WTC11 (cell line): Measurements from ENCODE around the gene MAZ. TPM values are rescaled to one million over a fixed set of nuclear protein-coding genes. Genes with fewer than 3 reads are reported as not detected.
A peak's percentile ranks its signal among the peaks of the same experiment; 100 is the strongest.

ENCODE experiments used
- ATAC-seq: fragments of 200-7000 bp; cut with Tn5 transposase; 2 replicates; pipeline ENCODE4 v1.10.0; 2021; ENCODE audit warnings: mild to moderate bottlenecking, moderate library complexity
- CTCF ChIA-PET: fragments of 300-600 bp; sonication (Branson Sonifier 250); formaldehyde crosslinking; loops from one replicate; lab custom pipeline; 2021; ENCODE audit warnings: antibody characterized with exemption; lab: Charles Lee
- POLR2A ChIA-PET: fragments of 350-600 bp; sonication (Branson Sonifier 250); formaldehyde crosslinking; loops from one replicate; lab custom pipeline; 2021; ENCODE audit warnings: antibody characterized with exemption; lab: Charles Lee
- DNase-seq: peaks from one replicate; pipeline ENCODE4 v3.0.0; 2021; ENCODE audit warnings: low spot score
- H3K27ac Mint-ChIP-seq: 2 replicates; pipeline ENCODE4 v1.8.0; 2021; ENCODE audit warnings: mixed read lengths
- H3K27me3 Mint-ChIP-seq: 2 replicates; pipeline ENCODE4 v1.8.0; 2021; ENCODE audit warnings: low read depth, mild to moderate bottlenecking, moderate library complexity, mixed read lengths
- H3K36me3 Mint-ChIP-seq: 2 replicates; pipeline ENCODE4 v1.8.0; 2021; ENCODE audit warnings: mixed read lengths
- H3K4me1 Mint-ChIP-seq: 2 replicates; pipeline ENCODE4 v1.8.0; 2022; ENCODE audit warnings: mixed read lengths
- H3K4me3 Mint-ChIP-seq: 2 replicates; pipeline ENCODE4 v1.8.0; 2021; ENCODE audit warnings: mild to moderate bottlenecking, moderate library complexity, mixed read lengths
- H3K9me3 Mint-ChIP-seq: 2 replicates; pipeline ENCODE4 v1.8.0; 2021; ENCODE audit warnings: mixed read lengths
- CBFB ChIP-seq: sonication (generic); formaldehyde crosslinking; IDR thresholded peaks from 2 replicates; pipeline ENCODE4 v1.8.1; 2022; ENCODE audit warnings: mild to moderate bottlenecking, low read depth, missing genetic modification reagents
- EMX1 ChIP-seq: fragments of 250-450 bp; sonication (Bioruptor Pico); IDR thresholded peaks from 2 replicates; pipeline ENCODE4 v1.8.0; 2021; ENCODE audit warnings: mild to moderate bottlenecking
- GRHL2 ChIP-seq: fragments of 250-450 bp; sonication (Bioruptor Pico); IDR thresholded peaks from 2 replicates; pipeline ENCODE4 v1.8.0; 2022; ENCODE audit warnings: mild to moderate bottlenecking, moderate library complexity; ENCODE audit not compliant: insufficient replicate concordance, severe bottlenecking
- IRF2 ChIP-seq: sonication (generic); formaldehyde crosslinking; IDR thresholded peaks from 2 replicates; pipeline ENCODE4 v1.8.0; 2022; ENCODE audit warnings: low read depth, missing genetic modification reagents, borderline replicate concordance
- MYBL2 ChIP-seq: sonication (generic); formaldehyde crosslinking; IDR thresholded peaks from 2 replicates; pipeline ENCODE4 v1.8.1; 2023; ENCODE audit warnings: mild to moderate bottlenecking, moderate library complexity, missing genetic modification reagents
- NFATC4 ChIP-seq: fragments of 250-450 bp; sonication (Bioruptor Pico); IDR thresholded peaks from 2 replicates; pipeline ENCODE4 v1.9.0; 2021; ENCODE audit warnings: mild to moderate bottlenecking
- NFYB ChIP-seq: sonication (generic); formaldehyde crosslinking; conservative IDR thresholded peaks from 2 replicates; pipeline ENCODE4 v1.8.0; 2022; ENCODE audit warnings: low read depth, missing genetic modification reagents
- PRRX2 ChIP-seq: fragments of 250-450 bp; sonication (Bioruptor Pico); IDR thresholded peaks from 2 replicates; pipeline ENCODE4 v1.8.0; 2021; ENCODE audit warnings: mild to moderate bottlenecking
- SP1 ChIP-seq: sonication (generic); formaldehyde crosslinking; conservative IDR thresholded peaks from 2 replicates; pipeline ENCODE4 v1.8.1; 2022; ENCODE audit warnings: missing genetic modification reagents
- TEAD1 ChIP-seq: sonication (generic); formaldehyde crosslinking; IDR thresholded peaks from 2 replicates; pipeline ENCODE4 v1.8.0; 2022; ENCODE audit warnings: mild to moderate bottlenecking, missing genetic modification reagents
- ZNF219 ChIP-seq: sonication (generic); formaldehyde crosslinking; IDR thresholded peaks from 2 replicates; pipeline ENCODE4 v1.8.0; 2023; ENCODE audit warnings: missing genetic modification reagents, mild to moderate bottlenecking, borderline replicate concordance
- ZNF671 ChIP-seq: fragments of 250-450 bp; sonication (Bioruptor Pico); IDR thresholded peaks from 2 replicates; pipeline ENCODE4 v1.8.0; 2021; ENCODE audit warnings: mild to moderate bottlenecking
- total RNA-seq: library from RNA; stranded (reverse); gene quantifications from 3 replicates; pipeline ENCODE4 v1.2.3, GENCODE V29; 2021
- TF ChIP-seq, protein P1 (sequence below): fragments of 200-600 bp; IDR thresholded peaks from 2 replicates; pipeline ENCODE4 v1.8.0; 2022; ENCODE audit warnings: antibody characterized with exemption
- TF ChIP-seq, protein P2 (sequence below): sonication (generic); formaldehyde crosslinking; IDR thresholded peaks from 2 replicates; pipeline ENCODE4 v1.8.1; 2023; ENCODE audit warnings: mild to moderate bottlenecking, missing genetic modification reagents
- TF ChIP-seq, protein P3 (sequence below): sonication (generic); formaldehyde crosslinking; IDR thresholded peaks from 2 replicates; pipeline ENCODE4 v1.8.1; 2022; ENCODE audit warnings: low read depth, mild to moderate bottlenecking, moderate library complexity, missing genetic modification reagents, borderline replicate concordance
- TF ChIP-seq, protein P4 (sequence below): sonication (generic); formaldehyde crosslinking; IDR thresholded peaks from 2 replicates; pipeline ENCODE4 v1.8.0; 2022; ENCODE audit warnings: mild to moderate bottlenecking, missing genetic modification reagents
- TF ChIP-seq, protein P5 (sequence below): fragments of 250-450 bp; sonication (Bioruptor Pico); IDR thresholded peaks from 2 replicates; pipeline ENCODE4 v1.9.0; 2021; ENCODE audit warnings: mild to moderate bottlenecking, borderline replicate concordance
- TF ChIP-seq, protein P6 (sequence below): fragments of 250-450 bp; sonication (Bioruptor Pico); IDR thresholded peaks from 2 replicates; pipeline ENCODE4 v1.8.0; 2021; ENCODE audit warnings: mild to moderate bottlenecking
- TF ChIP-seq, protein P7 (sequence below): sonication (generic); formaldehyde crosslinking; IDR thresholded peaks from 2 replicates; pipeline ENCODE4 v1.8.1; 2022; ENCODE audit warnings: mild to moderate bottlenecking, moderate library complexity, missing genetic modification reagents
- TF ChIP-seq, protein P8 (sequence below): fragments of 250-450 bp; sonication (Bioruptor Pico); conservative IDR thresholded peaks from 2 replicates; pipeline ENCODE4 v1.9.0; 2021; ENCODE audit warnings: mild to moderate bottlenecking

Gene MAZ
- total RNA-seq, 1 experiment from 2014 or later: 405 TPM

DNA sequence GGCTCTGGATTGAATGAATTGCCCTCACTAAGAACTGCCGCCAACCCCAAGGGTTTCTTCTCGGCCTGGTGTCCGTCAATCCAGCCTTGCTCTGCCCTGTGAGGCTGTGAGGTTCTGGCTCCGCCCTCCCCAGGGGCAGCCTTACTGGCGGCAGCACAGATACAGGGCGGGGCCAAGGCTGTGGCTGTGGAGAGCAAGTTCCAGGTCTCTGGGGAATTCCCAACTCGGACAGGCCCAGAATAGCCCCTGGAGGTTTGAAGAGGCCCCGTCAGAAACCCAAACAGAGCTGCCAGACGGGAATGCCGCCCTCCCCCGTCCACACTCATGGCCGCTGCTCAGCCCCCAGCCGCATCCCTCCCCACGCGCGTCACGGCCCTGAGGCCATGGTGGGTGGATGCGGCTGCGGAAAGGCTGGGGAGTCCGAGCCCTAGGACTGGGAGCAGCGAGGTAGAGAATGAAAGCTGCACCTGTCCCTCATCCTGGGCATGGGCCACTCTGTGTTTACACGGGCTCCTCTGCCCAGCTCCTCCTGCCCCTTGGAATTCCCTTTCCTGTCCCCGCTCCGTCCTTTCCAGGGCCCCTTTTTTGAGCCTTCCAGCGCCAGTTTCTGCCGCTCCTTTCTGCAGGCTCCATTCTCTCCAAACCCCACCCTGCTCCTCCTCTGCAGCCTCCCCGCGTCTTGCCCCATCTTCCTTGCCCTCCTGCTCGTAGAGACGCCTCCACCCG, 5.0 kb downstream of the MAZ start:
- Mint-ChIP-seq H3K9me3 (no peaks in the 10 kb centered on the region), H3K36me3 (peaks cover 10% of the 10 kb centered on the region), H3K27ac (peak overlapping the region; percentile 95), H3K4me1 (peaks cover 52% of the 10 kb centered on the region), H3K4me3 (peak overlapping the region; percentile 94), H3K27me3 (no peaks in the 10 kb centered on the region; the same call in 1 of the 2 replicates)
- DNase-seq: peak; percentile 98
- ChIA-PET POLR2A (interaction anchor here (1.5 to 1.6 kb wide), 2 partner anchors 37 to 88 kb away, joined by 3 to 5 read pairs; partner anchors contain the start of gene SEZ6L2), CTCF (interaction anchor here (0.6 to 4.8 kb wide), 11 partner anchors 9 to 244 kb away, joined by 3 to 18 read pairs (median 6); partner anchors contain the start of genes ASPHD1, KIF22, MVP and SEZ6L2)
- peak; percentile 76 for ATAC-seq
- TF ChIP-seq NFYB (CRISPR knock-in tag): 0 out of 2 replicates have a peak, but pooled peaks have one; percentile 33
- no peak for TF ChIP-seq IRF2 (CRISPR knock-in tag)
- no peak for TF ChIP-seq GRHL2
- TF ChIP-seq, protein P1, sequence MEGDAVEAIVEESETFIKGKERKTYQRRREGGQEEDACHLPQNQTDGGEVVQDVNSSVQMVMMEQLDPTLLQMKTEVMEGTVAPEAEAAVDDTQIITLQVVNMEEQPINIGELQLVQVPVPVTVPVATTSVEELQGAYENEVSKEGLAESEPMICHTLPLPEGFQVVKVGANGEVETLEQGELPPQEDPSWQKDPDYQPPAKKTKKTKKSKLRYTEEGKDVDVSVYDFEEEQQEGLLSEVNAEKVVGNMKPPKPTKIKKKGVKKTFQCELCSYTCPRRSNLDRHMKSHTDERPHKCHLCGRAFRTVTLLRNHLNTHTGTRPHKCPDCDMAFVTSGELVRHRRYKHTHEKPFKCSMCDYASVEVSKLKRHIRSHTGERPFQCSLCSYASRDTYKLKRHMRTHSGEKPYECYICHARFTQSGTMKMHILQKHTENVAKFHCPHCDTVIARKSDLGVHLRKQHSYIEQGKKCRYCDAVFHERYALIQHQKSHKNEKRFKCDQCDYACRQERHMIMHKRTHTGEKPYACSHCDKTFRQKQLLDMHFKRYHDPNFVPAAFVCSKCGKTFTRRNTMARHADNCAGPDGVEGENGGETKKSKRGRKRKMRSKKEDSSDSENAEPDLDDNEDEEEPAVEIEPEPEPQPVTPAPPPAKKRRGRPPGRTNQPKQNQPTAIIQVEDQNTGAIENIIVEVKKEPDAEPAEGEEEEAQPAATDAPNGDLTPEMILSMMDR: no peak
- TF ChIP-seq, protein P2, sequence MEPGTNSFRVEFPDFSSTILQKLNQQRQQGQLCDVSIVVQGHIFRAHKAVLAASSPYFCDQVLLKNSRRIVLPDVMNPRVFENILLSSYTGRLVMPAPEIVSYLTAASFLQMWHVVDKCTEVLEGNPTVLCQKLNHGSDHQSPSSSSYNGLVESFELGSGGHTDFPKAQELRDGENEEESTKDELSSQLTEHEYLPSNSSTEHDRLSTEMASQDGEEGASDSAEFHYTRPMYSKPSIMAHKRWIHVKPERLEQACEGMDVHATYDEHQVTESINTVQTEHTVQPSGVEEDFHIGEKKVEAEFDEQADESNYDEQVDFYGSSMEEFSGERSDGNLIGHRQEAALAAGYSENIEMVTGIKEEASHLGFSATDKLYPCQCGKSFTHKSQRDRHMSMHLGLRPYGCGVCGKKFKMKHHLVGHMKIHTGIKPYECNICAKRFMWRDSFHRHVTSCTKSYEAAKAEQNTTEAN (CRISPR knock-in tag): peak; percentile 18; the same call in 1 of the 2 replicates
- TF ChIP-seq, protein P3, sequence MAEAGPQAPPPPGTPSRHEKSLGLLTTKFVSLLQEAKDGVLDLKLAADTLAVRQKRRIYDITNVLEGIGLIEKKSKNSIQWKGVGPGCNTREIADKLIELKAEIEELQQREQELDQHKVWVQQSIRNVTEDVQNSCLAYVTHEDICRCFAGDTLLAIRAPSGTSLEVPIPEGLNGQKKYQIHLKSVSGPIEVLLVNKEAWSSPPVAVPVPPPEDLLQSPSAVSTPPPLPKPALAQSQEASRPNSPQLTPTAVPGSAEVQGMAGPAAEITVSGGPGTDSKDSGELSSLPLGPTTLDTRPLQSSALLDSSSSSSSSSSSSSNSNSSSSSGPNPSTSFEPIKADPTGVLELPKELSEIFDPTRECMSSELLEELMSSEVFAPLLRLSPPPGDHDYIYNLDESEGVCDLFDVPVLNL (CRISPR knock-in tag): 0 out of 2 replicates have a peak, but pooled peaks have one; percentile 9
- peak; percentile 82; the same call in 1 of the 2 replicates for TF ChIP-seq PRRX2
- TF ChIP-seq TEAD1: peak; percentile 11; the same call in 1 of the 2 replicates
- peak; percentile 87 for TF ChIP-seq EMX1 (CRISPR knock-in tag)
- TF ChIP-seq MYBL2 (CRISPR knock-in tag): 0 out of 2 replicates have a peak, but pooled peaks have one; percentile 59
- 0 out of 2 replicates have a peak, but pooled peaks have one; percentile 48 for TF ChIP-seq ZNF671 (CRISPR knock-in tag)
- peak; percentile 73 for TF ChIP-seq SP1
- peak; percentile 94 for TF ChIP-seq NFATC4
- TF ChIP-seq, protein P4, sequence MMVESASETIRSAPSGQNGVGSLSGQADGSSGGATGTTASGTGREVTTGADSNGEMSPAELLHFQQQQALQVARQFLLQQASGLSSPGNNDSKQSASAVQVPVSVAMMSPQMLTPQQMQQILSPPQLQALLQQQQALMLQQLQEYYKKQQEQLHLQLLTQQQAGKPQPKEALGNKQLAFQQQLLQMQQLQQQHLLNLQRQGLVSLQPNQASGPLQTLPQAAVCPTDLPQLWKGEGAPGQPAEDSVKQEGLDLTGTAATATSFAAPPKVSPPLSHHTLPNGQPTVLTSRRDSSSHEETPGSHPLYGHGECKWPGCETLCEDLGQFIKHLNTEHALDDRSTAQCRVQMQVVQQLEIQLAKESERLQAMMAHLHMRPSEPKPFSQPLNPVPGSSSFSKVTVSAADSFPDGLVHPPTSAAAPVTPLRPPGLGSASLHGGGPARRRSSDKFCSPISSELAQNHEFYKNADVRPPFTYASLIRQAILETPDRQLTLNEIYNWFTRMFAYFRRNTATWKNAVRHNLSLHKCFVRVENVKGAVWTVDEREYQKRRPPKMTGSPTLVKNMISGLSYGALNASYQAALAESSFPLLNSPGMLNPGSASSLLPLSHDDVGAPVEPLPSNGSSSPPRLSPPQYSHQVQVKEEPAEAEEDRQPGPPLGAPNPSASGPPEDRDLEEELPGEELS (CRISPR knock-in tag): no peak
- TF ChIP-seq, protein P5, sequence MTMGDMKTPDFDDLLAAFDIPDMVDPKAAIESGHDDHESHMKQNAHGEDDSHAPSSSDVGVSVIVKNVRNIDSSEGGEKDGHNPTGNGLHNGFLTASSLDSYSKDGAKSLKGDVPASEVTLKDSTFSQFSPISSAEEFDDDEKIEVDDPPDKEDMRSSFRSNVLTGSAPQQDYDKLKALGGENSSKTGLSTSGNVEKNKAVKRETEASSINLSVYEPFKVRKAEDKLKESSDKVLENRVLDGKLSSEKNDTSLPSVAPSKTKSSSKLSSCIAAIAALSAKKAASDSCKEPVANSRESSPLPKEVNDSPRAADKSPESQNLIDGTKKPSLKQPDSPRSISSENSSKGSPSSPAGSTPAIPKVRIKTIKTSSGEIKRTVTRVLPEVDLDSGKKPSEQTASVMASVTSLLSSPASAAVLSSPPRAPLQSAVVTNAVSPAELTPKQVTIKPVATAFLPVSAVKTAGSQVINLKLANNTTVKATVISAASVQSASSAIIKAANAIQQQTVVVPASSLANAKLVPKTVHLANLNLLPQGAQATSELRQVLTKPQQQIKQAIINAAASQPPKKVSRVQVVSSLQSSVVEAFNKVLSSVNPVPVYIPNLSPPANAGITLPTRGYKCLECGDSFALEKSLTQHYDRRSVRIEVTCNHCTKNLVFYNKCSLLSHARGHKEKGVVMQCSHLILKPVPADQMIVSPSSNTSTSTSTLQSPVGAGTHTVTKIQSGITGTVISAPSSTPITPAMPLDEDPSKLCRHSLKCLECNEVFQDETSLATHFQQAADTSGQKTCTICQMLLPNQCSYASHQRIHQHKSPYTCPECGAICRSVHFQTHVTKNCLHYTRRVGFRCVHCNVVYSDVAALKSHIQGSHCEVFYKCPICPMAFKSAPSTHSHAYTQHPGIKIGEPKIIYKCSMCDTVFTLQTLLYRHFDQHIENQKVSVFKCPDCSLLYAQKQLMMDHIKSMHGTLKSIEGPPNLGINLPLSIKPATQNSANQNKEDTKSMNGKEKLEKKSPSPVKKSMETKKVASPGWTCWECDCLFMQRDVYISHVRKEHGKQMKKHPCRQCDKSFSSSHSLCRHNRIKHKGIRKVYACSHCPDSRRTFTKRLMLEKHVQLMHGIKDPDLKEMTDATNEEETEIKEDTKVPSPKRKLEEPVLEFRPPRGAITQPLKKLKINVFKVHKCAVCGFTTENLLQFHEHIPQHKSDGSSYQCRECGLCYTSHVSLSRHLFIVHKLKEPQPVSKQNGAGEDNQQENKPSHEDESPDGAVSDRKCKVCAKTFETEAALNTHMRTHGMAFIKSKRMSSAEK (CRISPR knock-in tag): peak; percentile 85; the same call in 1 of the 2 replicates
- TF ChIP-seq CBFB (CRISPR knock-in tag): no peak
- TF ChIP-seq, protein P6, sequence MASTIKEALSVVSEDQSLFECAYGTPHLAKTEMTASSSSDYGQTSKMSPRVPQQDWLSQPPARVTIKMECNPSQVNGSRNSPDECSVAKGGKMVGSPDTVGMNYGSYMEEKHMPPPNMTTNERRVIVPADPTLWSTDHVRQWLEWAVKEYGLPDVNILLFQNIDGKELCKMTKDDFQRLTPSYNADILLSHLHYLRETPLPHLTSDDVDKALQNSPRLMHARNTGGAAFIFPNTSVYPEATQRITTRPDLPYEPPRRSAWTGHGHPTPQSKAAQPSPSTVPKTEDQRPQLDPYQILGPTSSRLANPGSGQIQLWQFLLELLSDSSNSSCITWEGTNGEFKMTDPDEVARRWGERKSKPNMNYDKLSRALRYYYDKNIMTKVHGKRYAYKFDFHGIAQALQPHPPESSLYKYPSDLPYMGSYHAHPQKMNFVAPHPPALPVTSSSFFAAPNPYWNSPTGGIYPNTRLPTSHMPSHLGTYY (CRISPR knock-in tag): peak; percentile 71; the same call in 1 of the 2 replicates
- TF ChIP-seq, protein P7, sequence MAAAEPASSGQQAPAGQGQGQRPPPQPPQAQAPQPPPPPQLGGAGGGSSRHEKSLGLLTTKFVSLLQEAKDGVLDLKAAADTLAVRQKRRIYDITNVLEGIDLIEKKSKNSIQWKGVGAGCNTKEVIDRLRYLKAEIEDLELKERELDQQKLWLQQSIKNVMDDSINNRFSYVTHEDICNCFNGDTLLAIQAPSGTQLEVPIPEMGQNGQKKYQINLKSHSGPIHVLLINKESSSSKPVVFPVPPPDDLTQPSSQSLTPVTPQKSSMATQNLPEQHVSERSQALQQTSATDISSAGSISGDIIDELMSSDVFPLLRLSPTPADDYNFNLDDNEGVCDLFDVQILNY (CRISPR knock-in tag): peak; percentile 50; the same call in 1 of the 2 replicates
- TF ChIP-seq, protein P8, sequence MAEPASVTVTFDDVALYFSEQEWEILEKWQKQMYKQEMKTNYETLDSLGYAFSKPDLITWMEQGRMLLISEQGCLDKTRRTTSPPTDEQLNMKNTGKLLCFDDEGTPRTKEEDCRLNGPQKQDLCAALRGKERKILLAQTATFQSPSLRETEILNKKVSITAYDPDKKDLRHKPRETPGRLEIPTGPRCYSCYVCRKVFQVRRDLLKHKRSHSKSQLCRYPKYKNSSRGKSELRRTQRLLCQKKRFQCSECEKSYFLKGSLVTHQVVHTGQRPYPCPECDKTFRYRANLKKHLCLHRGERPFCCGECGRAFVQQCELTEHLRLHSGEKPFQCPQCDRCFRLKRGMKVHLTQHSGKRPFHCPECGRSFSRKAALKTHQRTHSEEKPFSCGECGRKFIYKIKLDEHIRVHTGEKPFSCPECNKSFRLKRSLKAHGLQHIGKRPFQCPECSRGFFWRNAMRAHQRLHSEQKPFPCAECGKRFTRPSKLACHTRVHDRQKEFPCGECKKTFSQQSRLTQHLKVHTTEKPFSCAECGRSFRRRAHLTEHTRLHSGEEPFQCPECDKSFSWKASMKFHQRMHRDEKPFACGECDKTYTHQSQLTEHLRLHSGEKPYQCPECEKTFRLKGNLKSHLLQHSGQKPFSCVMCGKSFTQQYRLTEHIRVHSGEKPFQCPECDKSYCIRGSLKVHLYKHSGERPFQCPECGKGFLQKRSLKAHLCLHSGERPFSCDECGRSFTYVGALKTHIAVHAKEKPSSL (CRISPR knock-in tag): no peak
- TF ChIP-seq ZNF219 (CRISPR knock-in tag): no peak
